ENCODE data around the gene ANKRD12. TPM values are rescaled to one million over a fixed set of nuclear protein-coding genes. Genes with fewer than 3 reads are reported as not detected.

ANKRD12 gene
- total and polyA plus RNA-seq, 10 of the 15 experiments (the other 5 are each of a cell fraction or from before 2014, with no cell fraction given), result 5.9 to 45.7 (median 20.2) TPM

GRCh38 chr18:9321736-9322135 is 185.2 kb downstream of the ANKRD12 start (continued):
- TF ChIP-seq HCFC1 (IDR thresholded peaks at IDR 0.05; ENCODE audit: low read length), result no peak
- no peak for TF ChIP-seq ESRRA (IDR thresholded peaks at IDR 0.05; ENCODE audit: low read length)
- no peak for TF ChIP-seq RB1 (IDR thresholded peaks at IDR 0.05; ENCODE audit: borderline replicate concordance)
- no peak for TF ChIP-seq TCF7 (IDR thresholded peaks at IDR 0.05; ENCODE audit: borderline replicate concordance)
- TF ChIP-seq ATF7 (IDR thresholded peaks at IDR 0.05; ENCODE audit: low read depth), result no peak
- TF ChIP-seq LARP7 (IDR thresholded peaks at IDR 0.05), result no peak
- no peak for TF ChIP-seq HDAC6 (IDR thresholded peaks at IDR 0.05; ENCODE audit: unreplicated experiment)

- no peaks in the 10 kb centered on the region for H3K27me3 ChIP-seq (replicated peaks in 1 of 2; ENCODE audit: control insufficient read depth in 2 of 2, insufficient read depth in 2 of 2, low read length in 1 of 2)
- ATAC-seq, result no peak
- H2AFZ ChIP-seq (ENCODE audit: control insufficient read depth, low read depth, low read length), result no peak overlapping the region
- H3K27ac ChIP-seq (ENCODE audit: control insufficient read depth, insufficient read depth), result no peak overlapping the region
- no peak for FAIRE-seq
- in situ Hi-C loops (cut with MboI) (no loop called here), intact Hi-C loops (cut with micrococcal nuclease; ENCODE audit: unreplicated experiment) (no loop called here)
- SMC1A ChIA-PET (ENCODE audit: uncharacterized antibody, unreplicated experiment), result interaction anchor here (0.8 to 1.2 kb wide), 2 partner anchors 8 to 16 kb away, joined by 3 read pairs; no protein-coding TSS in a partner anchor
- no peak overlapping the region for H3K4me2 ChIP-seq (ENCODE audit: control insufficient read depth, insufficient read depth)
- no peak for DNase-seq (ENCODE audit: low read depth, low spot score)
- CTCF ChIA-PET, result no interaction called here
- H3K9me3 ChIP-seq (replicated peaks; ENCODE audit: control insufficient read depth, insufficient read depth, low read length), result no peaks in the 10 kb centered on the region; the same call in 2 of the 3 replicates
- TF ChIP-seq SREBF2 (IDR thresholded peaks at IDR 0.05; ENCODE audit: low read length) (no peak), MTA3 (IDR thresholded peaks at IDR 0.05; ENCODE audit: borderline replicate concordance, low read length) (no peak), RUNX3 (IDR thresholded peaks at IDR 0.05; ENCODE audit: low read length) (no peak), MEF2A (IDR thresholded peaks at IDR 0.05; ENCODE audit: insufficient read depth, low read depth, low read length) (no peak), SPI1 (IDR thresholded peaks at IDR 0.05; ENCODE audit: borderline replicate concordance, insufficient read depth, low read depth, low read length) (no peak), BCL11A (IDR thresholded peaks at IDR 0.05; ENCODE audit: low read depth, low read length) (no peak), CREM (IDR thresholded peaks at IDR 0.05; ENCODE audit: low read depth) (no peak), HDGF (IDR thresholded peaks at IDR 0.05) (no peak), FOS (IDR thresholded peaks at IDR 0.05; ENCODE audit: borderline replicate concordance, extremely low read depth, insufficient read length) (no peak), RCOR1 (conservative IDR thresholded peaks at IDR 0.05; ENCODE audit: low read depth, low read length) (no peak), BRCA1 (IDR thresholded peaks at IDR 0.05; ENCODE audit: low read depth, low read length) (no peak), CBFB (IDR thresholded peaks at IDR 0.05; ENCODE audit: low read depth) (no peak), NR2F1 (conservative IDR thresholded peaks at IDR 0.05) (no peak), POU2F2 (IDR thresholded peaks at IDR 0.05; ENCODE audit: borderline replicate concordance, low read depth, low read length) (no peak), PKNOX1 (IDR thresholded peaks at IDR 0.05) (no peak)
- TF ChIP-seq, protein P1, sequence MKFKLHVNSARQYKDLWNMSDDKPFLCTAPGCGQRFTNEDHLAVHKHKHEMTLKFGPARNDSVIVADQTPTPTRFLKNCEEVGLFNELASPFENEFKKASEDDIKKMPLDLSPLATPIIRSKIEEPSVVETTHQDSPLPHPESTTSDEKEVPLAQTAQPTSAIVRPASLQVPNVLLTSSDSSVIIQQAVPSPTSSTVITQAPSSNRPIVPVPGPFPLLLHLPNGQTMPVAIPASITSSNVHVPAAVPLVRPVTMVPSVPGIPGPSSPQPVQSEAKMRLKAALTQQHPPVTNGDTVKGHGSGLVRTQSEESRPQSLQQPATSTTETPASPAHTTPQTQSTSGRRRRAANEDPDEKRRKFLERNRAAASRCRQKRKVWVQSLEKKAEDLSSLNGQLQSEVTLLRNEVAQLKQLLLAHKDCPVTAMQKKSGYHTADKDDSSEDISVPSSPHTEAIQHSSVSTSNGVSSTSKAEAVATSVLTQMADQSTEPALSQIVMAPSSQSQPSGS (IDR thresholded peaks at IDR 0.05; ENCODE audit: low read length), result no peak
- RAD21 ChIA-PET (ENCODE audit: unreplicated experiment), result no interaction called here
- no peaks in the 10 kb centered on the region for H3K4me1 ChIP-seq (ENCODE audit: control insufficient read depth, insufficient read depth, low read length)
- no TSS peak for BruUV-seq (replicated peaks)
- H4K20me1 ChIP-seq (ENCODE audit: control insufficient read depth, insufficient read depth), result no peaks in the 10 kb centered on the region
- no peak overlapping the region for H3K9ac ChIP-seq (ENCODE audit: control insufficient read depth, insufficient read depth, low read length)
- H3K4me3 ChIP-seq, result no peak overlapping the region
- H3K79me2 ChIP-seq (ENCODE audit: control insufficient read depth, insufficient read depth, low read length), result no peaks in the 10 kb centered on the region
- H3K36me3 ChIP-seq (ENCODE audit: control insufficient read depth in 2 of 2, insufficient read depth in 2 of 2, low read length in 1 of 2), result no peaks in the 10 kb centered on the region
- 91% methylated on average over 2 of the region's 2 CpGs for WGBS (ENCODE audit: insufficient coverage, insufficient replicate concordance, low lambda C conversion rate, missing lambda C conversion rate)
- POLR2A ChIA-PET, result no interaction called here
Observed at GRCh38 chr18:9322744-9323143, 186.2 kb downstream of the ANKRD12 start.

Data from GM12878 (cell line).